ENCODE measurements around the gene CAPN2.
"Not testable (repeated sequence)": the region's sequence is repeated elsewhere in the genome, so short reads cannot be mapped to it uniquely, and the experiment has no call there.

Gene CAPN2

DNA sequence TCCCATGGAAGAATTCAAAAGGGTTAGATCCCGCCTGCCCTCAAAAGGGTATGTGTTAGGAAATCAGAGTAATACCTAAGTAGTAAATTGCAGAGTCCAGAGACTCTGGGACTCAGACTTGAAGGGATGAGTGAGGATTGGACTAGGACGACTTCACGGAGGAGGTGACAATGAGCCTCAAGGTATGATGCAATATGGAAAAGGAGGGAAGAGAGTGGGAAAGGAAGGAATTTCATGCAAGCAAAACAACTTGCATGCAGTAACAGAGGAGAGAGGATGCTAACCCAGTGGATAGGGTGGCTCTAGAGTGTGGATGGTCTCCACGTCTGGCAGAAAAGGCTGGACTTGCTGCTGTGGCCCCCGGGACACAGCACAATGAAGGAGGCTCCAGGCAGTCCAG is 4.8 kb downstream of the CAPN2 start:
- no peak for DNase-seq

DNA sequence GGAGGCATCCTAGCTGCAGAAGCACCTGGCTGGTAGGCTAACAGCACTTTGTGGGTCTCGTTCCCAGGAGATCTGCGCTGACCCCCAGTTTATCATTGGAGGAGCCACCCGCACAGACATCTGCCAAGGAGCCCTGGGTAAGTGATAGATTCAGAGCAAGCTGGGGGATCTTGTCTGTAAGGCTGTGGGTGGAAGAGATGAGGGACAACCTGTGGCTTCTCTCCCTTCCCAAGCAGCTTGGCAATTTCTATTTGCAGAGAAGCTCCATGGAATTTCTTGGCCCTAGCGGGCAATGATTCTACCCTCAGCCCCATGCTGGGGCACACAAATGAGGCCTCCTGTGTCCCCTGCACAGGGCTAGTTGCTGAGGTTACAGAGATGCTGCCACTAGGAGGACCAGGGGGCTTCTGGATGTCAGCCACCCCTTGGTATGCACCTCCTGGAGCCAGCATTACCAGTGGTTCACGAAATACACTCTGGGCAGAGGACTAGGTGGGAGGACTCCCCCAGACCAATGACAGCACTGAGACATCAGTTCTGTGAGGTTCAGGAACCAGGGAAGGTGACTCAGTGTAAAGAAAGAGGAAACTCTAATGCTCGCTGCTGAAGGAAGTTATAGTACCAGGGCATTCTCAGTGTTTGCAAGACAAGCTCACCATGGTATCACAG is 5.5 kb downstream of the CAPN2 start:
- DNase-seq = no peak

DNA sequence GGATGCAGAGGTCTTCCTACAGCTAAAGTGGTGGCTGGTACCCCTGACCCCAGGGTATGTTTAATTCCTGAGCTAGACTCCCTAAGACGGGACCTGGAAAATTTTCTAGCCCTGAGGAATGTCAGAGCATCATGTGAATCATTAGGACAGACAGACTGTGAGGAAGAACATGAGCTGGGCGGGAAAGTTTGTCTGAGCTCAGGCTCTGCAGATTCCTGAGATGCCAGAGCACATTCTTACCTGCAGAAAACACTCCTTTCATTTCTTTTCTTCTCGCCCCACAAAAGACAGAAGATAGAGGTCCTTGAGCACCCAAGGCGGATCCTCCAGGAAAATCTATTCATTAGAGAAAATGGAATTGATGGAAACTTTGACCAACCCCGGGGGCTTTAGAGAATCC is 6.5 kb downstream of the CAPN2 start:
- no peak for DNase-seq

DNA sequence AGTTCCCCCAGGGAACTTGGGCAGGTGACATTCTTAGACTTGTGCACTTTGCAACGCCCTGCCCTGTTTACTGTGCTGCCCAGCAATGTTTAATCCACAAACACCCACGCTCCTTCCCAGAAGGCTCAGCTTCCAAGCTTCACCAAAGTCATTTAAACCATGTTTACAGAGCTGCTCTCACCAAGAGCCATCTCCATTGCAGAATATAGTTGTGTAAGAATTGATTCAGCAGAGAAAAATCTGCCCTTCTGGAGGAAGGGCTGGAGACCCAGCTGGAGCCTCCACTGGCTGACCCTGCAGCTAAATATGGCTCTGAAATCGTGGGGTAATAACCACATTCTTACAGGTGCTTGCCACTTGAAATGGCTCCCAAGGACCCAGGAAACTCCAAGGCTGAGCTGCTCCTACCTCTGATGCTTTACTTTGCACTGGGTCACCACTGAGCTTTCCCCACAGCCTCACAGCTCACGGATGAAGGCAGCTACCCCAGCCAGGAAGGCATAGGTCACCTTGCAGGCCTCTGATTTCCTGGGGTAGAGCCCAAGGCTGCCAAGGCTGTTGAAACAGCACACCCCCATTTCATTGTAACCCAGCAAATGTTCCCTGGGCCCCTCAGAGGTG is 8.7 kb downstream of the CAPN2 start:
- no peak for DNase-seq

DNA sequence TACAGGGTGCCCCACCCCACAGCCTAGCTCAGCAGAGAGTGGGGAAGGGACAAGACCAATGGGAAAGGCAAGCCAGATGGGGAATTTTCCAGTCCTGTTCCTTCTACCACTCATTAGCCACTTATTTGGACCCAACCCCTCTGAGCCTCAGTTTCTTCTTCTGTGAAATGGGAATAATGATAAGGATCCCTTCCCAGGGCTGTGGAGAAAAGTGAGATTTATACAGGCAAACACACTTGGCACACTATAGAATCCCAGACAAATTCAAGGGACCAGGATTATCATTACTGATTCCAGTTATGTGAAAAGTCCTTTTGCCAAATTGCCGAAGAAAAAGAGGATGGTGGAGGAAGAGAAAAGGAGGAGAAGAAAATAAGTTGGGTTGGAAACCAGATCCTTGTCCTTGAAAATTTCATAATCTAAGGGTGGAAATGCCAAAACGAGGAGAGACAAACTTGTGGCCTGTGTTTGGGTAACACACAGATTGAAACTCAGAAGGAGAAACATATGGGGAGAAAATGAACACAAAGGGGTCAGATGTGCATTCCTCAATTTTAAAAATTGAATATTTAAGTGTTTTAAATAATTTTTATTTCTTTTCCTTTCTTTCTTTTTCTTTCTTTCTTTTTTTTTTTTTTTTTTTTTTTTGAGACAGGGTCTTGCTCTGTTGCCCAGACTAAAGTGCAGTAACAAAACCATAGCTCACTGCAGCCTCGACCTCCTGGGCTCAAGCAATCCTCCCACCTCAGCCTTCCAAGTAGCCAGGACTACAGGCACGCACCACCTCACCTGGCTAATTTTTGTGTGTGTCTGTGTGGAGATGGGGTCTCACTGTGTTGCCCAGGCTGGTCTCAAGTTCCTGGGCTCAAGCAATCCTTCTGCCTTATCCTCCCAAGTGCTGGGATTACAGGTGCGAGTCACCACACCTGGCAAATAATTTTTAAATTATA is 9.6 kb downstream of the CAPN2 start:
- DNase-seq = no peak

DNA sequence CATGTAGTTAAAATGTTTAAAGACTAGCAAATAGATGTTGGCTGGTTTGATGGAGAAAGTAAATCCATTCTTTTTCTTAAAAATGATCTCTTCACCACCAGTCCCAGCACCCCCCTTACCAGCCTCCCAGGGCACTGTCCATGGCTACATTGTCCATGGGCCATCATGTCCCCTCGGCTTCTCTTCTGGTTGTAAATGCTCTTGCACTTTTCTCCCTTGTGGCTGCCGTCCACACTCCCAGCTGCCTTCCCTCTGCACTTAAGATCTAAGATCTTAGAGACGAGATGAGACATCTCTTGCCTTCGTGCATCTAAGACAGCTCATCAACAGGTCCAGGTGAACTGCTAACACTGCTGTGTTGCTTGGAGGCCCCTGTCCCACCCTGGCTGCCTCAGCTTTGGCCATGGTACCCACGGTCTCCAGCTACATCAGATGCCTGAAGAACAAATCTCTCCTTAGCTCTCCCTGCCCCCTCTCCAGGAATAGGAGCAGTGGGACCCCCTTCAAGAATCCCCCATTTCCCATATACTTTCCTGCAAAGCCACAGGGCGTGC is 11.1 kb downstream of the CAPN2 start:
- DNase-seq = no peak

DNA sequence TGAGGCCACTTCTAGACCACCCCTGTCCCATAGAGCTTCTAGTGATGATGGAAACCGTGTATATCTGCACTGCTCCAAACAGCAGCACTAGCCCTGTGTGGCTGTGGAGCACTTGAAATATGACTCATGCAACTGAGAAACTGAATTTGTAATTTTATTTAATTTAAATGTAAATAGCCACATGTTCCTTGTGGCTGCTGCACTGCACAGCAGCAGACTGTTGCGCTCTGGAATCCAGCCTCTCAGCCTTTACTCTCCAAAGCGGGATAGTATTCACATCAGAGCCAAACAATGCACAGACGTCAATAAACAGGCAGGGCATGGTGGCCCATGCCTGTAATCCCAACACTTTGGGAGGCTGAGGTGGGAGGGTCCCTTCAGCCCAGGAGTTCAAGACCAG is 12.0 kb downstream of the CAPN2 start:
- no peak for DNase-seq

DNA sequence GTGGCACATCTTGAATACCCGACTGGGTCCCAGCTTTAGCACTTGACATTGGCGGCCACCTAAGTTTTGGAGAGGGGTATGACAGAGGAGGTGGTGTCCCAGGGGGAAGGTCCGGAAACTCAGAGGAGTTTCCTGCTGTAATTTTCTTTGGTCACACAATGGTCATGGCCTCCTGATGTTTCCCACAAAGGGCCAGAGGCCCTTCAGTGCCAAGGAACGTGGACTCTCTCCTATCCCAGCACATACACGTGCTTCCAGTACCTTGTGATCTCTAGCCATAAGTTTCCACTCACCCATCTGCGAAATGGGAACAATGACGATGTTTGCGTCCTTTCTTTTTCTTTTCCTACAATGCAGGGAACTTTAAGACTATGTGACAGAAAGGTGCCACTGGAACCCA is 13.2 kb downstream of the CAPN2 start:
- no peak for DNase-seq

DNA sequence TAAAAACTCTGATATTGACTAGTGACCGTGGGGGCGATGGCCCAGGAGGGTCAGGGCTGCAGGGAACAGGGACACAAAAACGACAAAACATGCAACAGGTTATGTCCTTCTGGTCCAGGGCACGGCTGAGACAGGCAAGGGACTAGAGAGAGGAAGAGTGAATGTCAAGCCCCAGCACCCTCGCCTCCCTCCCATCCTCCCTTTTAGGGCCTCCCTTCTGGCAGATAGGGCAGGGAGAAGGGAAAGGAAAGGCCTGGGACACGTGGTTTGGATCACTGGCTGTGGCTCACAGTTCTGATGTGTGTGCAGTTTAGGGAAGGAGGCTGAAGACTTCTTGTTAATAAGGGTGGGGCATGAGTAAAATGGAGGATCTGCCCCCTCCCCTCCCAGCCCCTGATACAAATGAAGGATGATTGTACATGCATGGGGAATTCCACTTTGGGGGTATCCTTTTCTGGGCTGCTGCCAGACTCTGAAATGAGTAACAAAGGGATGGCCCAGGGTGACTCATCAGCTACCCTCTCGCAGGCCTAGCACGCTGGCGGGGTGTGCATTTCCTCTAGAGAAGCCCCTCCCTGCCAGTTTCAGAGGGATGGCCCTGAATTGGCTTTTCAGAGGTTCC is 14.2 kb downstream of the CAPN2 start:
- DNase-seq = peak; percentile 84 to 91

DNA sequence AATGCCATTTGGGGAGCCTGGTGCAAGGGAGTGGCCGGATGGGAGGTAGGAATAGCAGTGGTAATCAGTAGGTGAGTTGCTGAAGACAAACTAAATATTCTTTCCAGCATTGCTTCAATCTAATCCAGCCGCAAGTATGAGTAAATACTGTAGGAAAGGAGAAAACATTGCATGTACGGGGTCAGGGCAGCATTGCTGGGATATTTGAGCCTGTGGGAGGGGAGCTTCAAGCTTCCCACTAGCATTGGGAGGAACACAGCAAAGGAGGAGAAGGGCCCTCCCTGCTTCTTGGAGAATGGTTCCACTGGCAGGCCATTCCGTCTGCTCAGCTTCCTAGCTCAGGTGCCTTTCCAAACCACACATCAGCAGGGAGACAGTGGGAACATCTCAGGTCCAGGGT is 15.2 kb downstream of the CAPN2 start:
- no peak for DNase-seq

DNA sequence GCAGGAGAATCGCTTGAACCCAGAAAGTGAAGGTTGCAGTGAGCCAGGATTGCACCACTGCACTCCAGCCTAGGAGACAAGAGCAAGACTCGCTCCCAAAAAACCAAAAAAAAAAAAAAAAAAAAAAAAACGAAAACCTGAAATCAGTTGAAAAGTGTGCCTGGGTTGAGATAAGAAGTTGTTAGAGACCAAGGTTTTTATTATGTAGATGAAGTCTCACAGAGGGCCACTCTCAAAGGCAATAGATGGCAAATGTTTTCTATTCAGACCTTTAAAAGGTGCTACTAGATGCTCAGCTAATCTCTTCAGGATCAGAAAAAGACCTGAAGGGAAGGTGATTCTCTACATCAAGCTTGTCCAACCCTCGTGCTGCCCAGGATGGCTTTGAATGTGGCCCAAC is 17.6 kb downstream of the CAPN2 start:
- no peak for DNase-seq

DNA sequence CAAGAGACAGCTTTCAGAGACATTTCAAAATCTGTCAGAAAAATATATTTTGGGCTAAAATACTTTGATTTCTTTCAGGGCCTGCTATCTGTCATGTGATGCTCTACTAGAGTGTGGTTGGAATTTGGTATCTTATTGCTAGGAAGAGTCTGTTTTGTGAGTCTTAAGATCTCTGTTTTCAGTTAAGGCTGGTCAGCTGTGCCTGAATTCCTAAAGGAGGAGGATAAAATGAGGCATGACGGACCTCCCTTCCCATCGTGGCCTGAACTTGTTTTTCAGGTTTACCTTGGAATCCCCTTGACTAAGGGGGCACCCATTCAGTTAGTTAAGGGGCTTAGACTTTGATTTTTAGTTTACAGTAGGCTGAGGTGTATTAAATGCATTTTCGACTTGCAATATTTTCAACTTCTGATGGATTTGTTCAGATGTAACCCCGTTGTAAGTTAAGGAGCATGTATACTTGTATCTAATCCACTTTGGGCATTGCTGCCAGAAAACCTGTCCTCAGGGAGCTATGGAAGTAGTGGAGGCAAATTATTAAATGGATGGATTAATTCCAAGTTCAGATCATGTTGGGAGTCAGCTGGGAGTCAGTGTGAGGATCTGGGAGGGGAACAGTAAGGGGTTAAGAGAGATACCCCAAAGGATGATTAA is 18.3 kb downstream of the CAPN2 start:
- no peak for DNase-seq

DNA sequence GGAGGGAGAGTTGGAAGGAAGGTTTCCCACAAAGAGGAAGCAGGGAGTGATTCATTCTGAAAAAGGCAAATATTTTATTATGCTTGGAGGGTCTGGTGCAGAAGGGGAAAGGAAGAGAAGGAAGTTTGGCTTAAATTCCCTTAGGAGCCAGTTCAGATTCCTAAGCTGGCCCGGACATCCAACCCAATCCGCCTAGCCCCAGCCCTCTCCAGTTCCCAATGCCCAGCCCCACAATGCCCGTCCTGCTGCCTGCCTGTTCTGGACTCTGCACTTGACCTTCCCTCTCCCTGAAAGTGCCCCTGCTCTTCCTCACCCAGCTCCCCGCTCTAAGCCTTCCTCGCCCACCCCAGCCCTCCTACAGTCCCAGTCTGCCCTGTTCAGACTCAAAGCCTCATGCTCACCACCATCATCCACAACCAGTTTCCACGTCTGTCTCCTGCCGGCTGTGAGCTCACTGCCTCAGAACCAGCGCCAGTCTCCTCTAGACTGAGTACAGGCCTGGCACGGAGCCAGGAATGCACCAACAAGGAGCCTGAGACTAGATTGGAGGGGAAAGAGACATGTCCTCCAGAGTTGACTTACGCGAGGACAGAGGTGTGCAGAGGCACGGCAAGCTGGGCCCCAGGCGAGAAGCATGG is 18.9 kb downstream of the CAPN2 start:
- DNase-seq = no peak

DNA sequence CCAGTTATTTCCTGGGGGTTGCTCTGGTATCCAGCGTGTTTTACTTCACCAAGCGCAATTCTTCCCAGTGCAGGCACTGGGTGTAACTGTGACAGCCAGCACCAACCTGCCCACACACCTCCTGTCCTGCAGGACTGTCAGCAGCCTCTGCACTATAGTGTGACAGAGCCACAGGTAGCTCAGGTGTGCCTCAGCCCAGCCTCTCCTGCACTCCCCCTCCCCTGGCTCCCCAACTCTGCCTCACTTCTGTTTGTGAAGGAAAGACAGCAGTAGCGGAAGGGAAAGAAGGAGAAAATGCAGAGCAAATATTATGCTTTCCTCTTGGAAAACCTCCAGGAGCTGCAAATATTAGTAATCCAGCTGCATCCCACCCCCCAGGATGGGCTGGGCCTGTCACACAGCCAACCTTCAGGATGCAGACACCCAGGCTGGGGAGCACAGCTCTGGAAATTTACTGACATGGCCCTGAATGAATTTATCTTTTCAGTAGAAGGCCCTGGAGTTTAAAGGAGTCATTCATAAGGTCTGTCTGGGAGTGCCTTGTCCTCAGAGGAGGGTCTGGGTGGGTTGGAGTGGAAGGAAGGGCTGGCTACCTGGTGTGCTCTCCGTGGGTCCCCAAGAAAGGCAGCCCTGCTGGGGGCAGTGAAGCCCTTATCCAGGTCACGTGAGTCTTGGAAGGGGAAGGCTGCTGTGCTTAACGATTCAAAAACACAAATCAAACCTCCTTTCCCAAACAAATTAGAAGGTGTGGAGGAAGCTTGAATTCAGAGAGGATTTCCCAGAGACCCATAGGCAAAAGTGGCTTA is 20.9 kb downstream of the CAPN2 start:
- DNase-seq = no peak

DNA sequence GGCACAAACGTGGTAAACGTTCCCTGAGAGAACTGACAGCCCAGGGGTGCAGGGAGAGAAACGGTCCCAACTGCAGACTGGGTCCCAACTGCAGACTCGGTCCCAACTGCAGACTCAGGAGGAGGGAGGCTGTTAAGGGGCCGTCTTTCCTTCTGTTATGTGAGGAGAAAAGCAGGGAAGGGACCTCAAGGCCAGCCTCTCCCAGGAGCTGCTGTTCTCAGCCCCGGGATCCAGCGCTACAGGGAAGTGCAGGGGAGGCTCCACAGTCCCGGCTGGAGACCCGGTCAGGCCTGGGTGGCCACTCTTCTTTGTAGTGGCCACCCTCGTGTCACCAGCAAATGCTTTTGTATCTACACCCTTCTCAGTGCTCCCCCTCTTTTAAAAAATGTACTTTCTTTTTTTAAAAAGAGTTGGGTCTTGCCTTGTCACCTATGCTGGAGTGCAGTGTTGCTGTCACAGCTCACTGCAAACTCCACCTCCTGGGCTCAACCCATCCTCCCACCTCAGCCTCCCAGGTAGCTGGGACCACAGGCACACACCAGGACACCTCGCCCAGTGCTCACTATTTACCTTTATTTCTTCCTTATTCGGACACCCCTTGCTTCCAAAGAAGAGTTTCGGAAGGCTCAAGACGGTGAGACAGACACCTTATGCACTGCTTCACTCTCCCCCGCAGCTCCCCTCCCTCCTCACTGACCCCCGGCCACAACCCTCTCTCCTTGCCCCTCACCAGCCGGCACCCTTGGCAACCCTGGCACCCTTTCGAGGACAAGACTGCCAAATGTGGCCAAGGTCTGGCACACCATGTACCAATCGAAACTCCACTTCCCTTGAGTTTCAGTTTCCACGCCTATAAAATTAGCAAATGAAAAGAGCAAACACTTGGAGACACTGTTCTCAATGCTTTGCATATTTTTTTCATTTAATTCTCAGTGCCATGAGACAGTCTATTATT is 21.8 kb downstream of the CAPN2 start:
- no peak for DNase-seq

DNA sequence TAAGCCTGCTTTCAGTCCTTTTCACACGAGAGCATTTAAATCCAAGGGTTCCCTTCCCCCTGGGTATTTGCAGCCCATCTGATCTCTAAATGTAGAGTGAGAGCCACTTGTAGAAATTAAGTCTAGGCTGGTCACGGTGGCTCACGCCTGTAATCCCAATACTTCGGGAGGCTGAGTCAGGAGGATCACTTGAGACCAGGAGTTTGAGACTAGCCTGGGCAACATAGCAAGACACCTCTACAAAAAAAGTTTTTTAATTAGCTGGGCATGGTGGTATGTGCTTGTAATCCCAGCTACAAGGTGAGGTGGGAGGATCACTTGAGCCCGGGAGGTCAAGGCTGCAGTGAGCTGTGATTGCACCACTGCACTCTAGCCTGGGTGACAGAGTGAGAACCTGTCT is 24.3 kb downstream of the CAPN2 start:
- not testable (repeated sequence) for DNase-seq

DNA sequence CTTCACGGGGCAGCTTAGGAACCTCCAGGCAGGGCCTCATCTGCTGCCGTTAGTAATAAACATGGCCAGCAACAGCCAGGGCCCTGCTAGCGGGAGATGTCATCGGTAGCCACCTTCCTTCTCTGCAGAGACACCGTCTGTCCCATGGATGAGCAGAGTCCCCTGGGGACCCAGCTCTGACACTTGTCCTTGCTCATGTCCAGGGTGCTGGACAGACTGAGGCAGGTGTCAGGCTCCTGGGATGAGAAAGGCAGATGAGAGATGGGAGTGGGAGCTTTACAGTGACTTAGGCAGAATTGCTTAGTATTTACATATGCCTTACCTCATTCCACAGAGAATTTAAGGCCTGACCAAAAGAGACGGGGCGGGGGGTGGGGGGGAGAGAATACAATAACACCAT is 25.0 kb downstream of the CAPN2 start:
- no peak for DNase-seq

DNA sequence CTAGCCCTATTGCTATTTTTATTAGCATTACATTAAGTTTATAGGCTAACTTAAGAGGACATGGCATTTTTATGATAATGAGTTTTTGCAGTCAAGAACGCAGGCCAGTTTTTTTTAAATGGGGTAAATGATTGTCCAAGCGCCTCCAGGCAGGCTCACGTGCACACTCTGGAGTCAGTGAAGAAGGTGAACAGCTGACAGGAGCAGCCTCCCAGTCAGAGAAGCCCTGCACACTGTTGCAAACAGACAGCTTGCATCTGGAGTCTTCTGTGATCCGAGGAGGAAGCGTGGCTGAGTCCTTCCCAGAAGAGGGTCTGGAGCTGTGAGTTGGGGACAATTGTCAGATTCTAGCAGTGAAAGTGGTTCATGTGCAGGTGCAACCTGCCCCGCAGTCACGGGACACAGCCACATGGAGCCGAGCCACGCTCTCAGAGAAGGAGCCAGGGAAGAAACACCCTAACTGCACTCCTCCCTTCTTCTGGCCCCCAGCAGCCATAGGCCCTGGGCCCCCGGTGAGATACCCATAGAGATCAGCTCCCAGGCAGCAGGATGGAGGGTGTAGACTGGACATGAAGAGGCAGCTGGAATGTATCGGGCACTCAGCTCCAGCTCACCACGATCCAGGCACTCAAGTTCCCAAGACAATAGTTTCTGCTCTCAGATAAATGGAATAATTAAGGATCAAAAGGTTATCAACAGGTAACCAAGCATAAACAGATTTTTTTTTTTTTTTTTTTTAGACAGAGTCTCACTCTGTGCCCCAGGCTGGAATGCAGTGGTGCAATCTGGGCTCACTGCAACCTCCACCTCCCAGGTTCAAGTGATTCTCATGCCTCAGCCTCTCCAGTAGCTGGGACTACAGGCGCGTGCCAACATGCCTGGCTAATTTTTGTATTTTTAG is 26.4 kb downstream of the CAPN2 start:
- no peak for DNase-seq

Data from activated CD4-positive, alpha-beta T cell treated with anti-CD3 and anti-CD28 coated beads, Interleukin-2, amount 50 U/mL, for 48 hours (primary cell).